HepG2 (cell line): Measurements from ENCODE around the gene BAHD1. TPM values are rescaled to one million over a fixed set of nuclear protein-coding genes. Genes with fewer than 3 reads are reported as not detected.
A peak's percentile ranks its signal among the peaks of the same experiment; 100 is the strongest.

Experiments used
- BRD4 ChIP-seq: sonication (generic); formaldehyde crosslinking; IDR thresholded peaks from 2 replicates; pipeline ENCODE4 v1.4.0; 2020; ENCODE audit warnings: missing genetic modification reagents
- CENPX ChIP-seq: sonication (generic); formaldehyde crosslinking; IDR thresholded peaks from 2 replicates; pipeline ENCODE4 v1.9.0; 2021; ENCODE audit warnings: mild to moderate bottlenecking, missing genetic modification reagents, moderate library complexity
- DMAP1 ChIP-seq: IDR thresholded peaks from 2 replicates; pipeline ENCODE4 v1.6.1; 2016
- GZF1 ChIP-seq: sonication (generic); formaldehyde crosslinking; IDR thresholded peaks from 2 replicates; pipeline ENCODE4 v1.5.1; 2020; ENCODE audit warnings: mild to moderate bottlenecking, missing genetic modification reagents
- HOXD1 ChIP-seq: sonication (generic); formaldehyde crosslinking; IDR thresholded peaks from 2 replicates; pipeline ENCODE4 v1.5.0; 2020; ENCODE audit warnings: missing genetic modification reagents
- KLF13 ChIP-seq: sonication (generic); formaldehyde crosslinking; IDR thresholded peaks from 2 replicates; pipeline ENCODE4 v1.4.0; 2020; ENCODE audit warnings: mild to moderate bottlenecking, missing genetic modification reagents
- MEIS2 ChIP-seq: sonication (generic); formaldehyde crosslinking; IDR thresholded peaks from 2 replicates; pipeline ENCODE4 v1.9.0; 2021; ENCODE audit warnings: mild to moderate bottlenecking, missing genetic modification reagents
- NR0B2 ChIP-seq: sonication (generic); formaldehyde crosslinking; IDR thresholded peaks from 2 replicates; pipeline ENCODE4 v1.4.0; 2020; ENCODE audit warnings: mild to moderate bottlenecking, missing genetic modification reagents
- PCBP2 ChIP-seq: fragments of 200-400 bp; formaldehyde crosslinking; optimal IDR thresholded peaks from 2 replicates; pipeline ENCODE3; 2018; ENCODE audit warnings: low read length, low read depth; ENCODE audit not compliant: poor library complexity, severe bottlenecking
- RFX3 ChIP-seq: IDR thresholded peaks from 2 replicates; pipeline ENCODE4 v1.6.1; 2016; ENCODE audit warnings: missing biosample characterization, missing genetic modification reagents
- RFXANK ChIP-seq: IDR thresholded peaks from 2 replicates; pipeline ENCODE4 v1.6.1; 2016
- THAP11 ChIP-seq: IDR thresholded peaks from 2 replicates; pipeline ENCODE4 v1.6.1; 2016; ENCODE audit warnings: missing biosample characterization, missing genetic modification reagents
- TRIM24 ChIP-seq: sonication (generic); formaldehyde crosslinking; IDR thresholded peaks from 2 replicates; pipeline ENCODE4 v1.8.0; 2022; ENCODE audit warnings: mild to moderate bottlenecking, missing genetic modification reagents
- ZBED4 ChIP-seq: sonication (generic); formaldehyde crosslinking; IDR thresholded peaks from 2 replicates; pipeline ENCODE4 v1.4.0; 2020; ENCODE audit warnings: missing genetic modification reagents, borderline replicate concordance
- ZBTB20 ChIP-seq: sonication (generic); formaldehyde crosslinking; IDR thresholded peaks from 2 replicates; pipeline ENCODE4 v1.8.1; 2023; ENCODE audit warnings: missing genetic modification reagents, low read depth, mild to moderate bottlenecking, borderline replicate concordance
- ZNF770 ChIP-seq: sonication (generic); formaldehyde crosslinking; IDR thresholded peaks from 2 replicates; pipeline ENCODE4 v1.5.0; 2020; ENCODE audit warnings: mild to moderate bottlenecking, missing genetic modification reagents
- ZNF788 ChIP-seq: sonication (generic); formaldehyde crosslinking; IDR thresholded peaks from 2 replicates; pipeline ENCODE4 v1.5.0; 2020; ENCODE audit warnings: mild to moderate bottlenecking, missing genetic modification reagents, borderline replicate concordance
- ZNF792 ChIP-seq: IDR thresholded peaks from 2 replicates; pipeline ENCODE4 v1.6.1; 2016
- polyA plus RNA-seq, 8 experiments: library from polyadenylated mRNA; depleted of rRNA in 3 of 8; stranded (reverse) in 7 of 8; unstranded in 1 of 8; fragments of >200 nt; fragmentation: Illumina TruSeq in 4 of 8; extraction: Trizol in 4 of 8; gene quantifications; 2 replicates each; pipeline versions ENCODE4 v1.2.1 to v1.2.3, GENCODE V29; 2011 to 2016; ENCODE audit warnings: low read depth in 4 of 8, missing spikeins in 1 of 8, mixed read lengths in 1 of 8; ENCODE audit not compliant: insufficient read depth in 1 of 8
- total RNA-seq, 5 experiments: library from RNA; depleted of rRNA; stranded (reverse); fragments of >200 nt; fragmentation: Illumina TruSeq; extraction: Trizol; gene quantifications; 2 replicates each; pipeline ENCODE4 v1.2.3, GENCODE V29; 2016; ENCODE audit warnings: low read depth in 1 of 5
- TF ChIP-seq, protein P1 (sequence below): sonication (generic); formaldehyde crosslinking; IDR thresholded peaks from 2 replicates; pipeline ENCODE4 v1.5.0; 2020; ENCODE audit warnings: missing genetic modification reagents
- TF ChIP-seq, protein P2 (sequence below): IDR thresholded peaks from 2 replicates; pipeline ENCODE4 v1.6.1; 2016
- TF ChIP-seq, protein P3 (sequence below): sonication (generic); formaldehyde crosslinking; IDR thresholded peaks from 2 replicates; pipeline ENCODE4 v1.8.0; 2022; ENCODE audit warnings: mild to moderate bottlenecking, missing genetic modification reagents, moderate library complexity

Gene BAHD1
- total and polyA plus RNA-seq, 2 of the 13 experiments (the other 11 are each of a cell fraction or from before 2014, with no cell fraction given), result 3.3 to 8.7 TPM

GRCh38 chr15:40511472-40512133 is 70.8 kb downstream of the BAHD1 start (continued):
- TF ChIP-seq THAP11 (CRISPR knock-in tag), result peak; percentile 54
- TF ChIP-seq KLF13 (CRISPR knock-in tag), result no peak
- TF ChIP-seq ZNF770, result peak; percentile 81
- TF ChIP-seq PCBP2, result no peak
- TF ChIP-seq NR0B2 (CRISPR knock-in tag), result no peak
- TF ChIP-seq DMAP1, result 0 out of 2 replicates have a peak, but pooled peaks have one; percentile 30
- no peak for TF ChIP-seq TRIM24 (CRISPR knock-in tag)
- peak; percentile 87 for TF ChIP-seq HOXD1 (CRISPR knock-in tag)
- TF ChIP-seq CENPX (CRISPR knock-in tag), result no peak
- peak; percentile 72 for TF ChIP-seq ZNF792 (CRISPR knock-in tag)
- TF ChIP-seq, protein P1, sequence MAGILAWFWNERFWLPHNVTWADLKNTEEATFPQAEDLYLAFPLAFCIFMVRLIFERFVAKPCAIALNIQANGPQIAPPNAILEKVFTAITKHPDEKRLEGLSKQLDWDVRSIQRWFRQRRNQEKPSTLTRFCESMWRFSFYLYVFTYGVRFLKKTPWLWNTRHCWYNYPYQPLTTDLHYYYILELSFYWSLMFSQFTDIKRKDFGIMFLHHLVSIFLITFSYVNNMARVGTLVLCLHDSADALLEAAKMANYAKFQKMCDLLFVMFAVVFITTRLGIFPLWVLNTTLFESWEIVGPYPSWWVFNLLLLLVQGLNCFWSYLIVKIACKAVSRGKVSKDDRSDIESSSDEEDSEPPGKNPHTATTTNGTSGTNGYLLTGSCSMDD (CRISPR knock-in tag), result no peak
- peak; percentile 81; the same call in 1 of the 2 replicates for TF ChIP-seq BRD4
- TF ChIP-seq ZBED4, result peak; percentile 90
- TF ChIP-seq, protein P2, sequence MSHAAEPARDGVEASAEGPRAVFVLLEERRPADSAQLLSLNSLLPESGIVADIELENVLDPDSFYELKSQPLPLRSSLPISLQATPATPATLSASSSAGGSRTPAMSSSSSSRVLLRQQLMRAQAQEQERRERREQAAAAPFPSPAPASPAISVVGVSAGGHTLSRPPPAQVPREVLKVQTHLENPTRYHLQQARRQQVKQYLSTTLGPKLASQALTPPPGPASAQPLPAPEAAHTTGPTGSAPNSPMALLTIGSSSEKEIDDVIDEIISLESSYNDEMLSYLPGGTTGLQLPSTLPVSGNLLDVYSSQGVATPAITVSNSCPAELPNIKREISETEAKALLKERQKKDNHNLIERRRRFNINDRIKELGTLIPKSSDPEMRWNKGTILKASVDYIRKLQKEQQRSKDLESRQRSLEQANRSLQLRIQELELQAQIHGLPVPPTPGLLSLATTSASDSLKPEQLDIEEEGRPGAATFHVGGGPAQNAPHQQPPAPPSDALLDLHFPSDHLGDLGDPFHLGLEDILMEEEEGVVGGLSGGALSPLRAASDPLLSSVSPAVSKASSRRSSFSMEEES (CRISPR knock-in tag), result no peak
- TF ChIP-seq RFX3, result no peak
- TF ChIP-seq ZBTB20 (CRISPR knock-in tag), result peak; percentile 44
- TF ChIP-seq RFXANK (CRISPR knock-in tag), result no peak
- TF ChIP-seq, protein P3, sequence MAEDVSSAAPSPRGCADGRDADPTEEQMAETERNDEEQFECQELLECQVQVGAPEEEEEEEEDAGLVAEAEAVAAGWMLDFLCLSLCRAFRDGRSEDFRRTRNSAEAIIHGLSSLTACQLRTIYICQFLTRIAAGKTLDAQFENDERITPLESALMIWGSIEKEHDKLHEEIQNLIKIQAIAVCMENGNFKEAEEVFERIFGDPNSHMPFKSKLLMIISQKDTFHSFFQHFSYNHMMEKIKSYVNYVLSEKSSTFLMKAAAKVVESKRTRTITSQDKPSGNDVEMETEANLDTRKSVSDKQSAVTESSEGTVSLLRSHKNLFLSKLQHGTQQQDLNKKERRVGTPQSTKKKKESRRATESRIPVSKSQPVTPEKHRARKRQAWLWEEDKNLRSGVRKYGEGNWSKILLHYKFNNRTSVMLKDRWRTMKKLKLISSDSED (CRISPR knock-in tag), result no peak
- peak; percentile 78; the same call in 1 of the 2 replicates for TF ChIP-seq ZNF788 (CRISPR knock-in tag)
- no peak for TF ChIP-seq GZF1 (CRISPR knock-in tag)
- TF ChIP-seq MEIS2 (CRISPR knock-in tag), result peak; percentile 73; the same call in 1 of the 2 replicates
